IMR-90 (cell line): ENCODE measurements around the gene LZTFL1. TPM values are rescaled to one million over a fixed set of nuclear protein-coding genes. Genes with fewer than 3 reads are reported as not detected.
A peak's percentile ranks its signal among the peaks of the same experiment; 100 is the strongest.

ENCODE experiments used
- ATAC-seq: fragments of 200-7000 bp; cut with Tn5 transposase; 2 replicates; pipeline ENCODE4 v1.9.1; 2020; ENCODE audit warnings: low read depth, mild to moderate bottlenecking, moderate library complexity
- BruUV-seq: library from RNA; stranded (reverse); fragments of 400-500 nt; replicated peaks from 2 replicates; lab custom pipeline; 2021; lab: Mats Ljungman, UMichigan
- CTCF ChIA-PET: fragments of 300-600 bp; formaldehyde crosslinking; extraction: SDS; loops from one replicate; lab custom pipeline; 2021; ENCODE audit warnings: antibody characterized with exemption; lab: Yijun Ruan, JAX
- POLR2A ChIA-PET: fragments of 300-600 bp; sonication (Branson Sonifier 250); formaldehyde crosslinking; loops from one replicate; lab custom pipeline; 2022; ENCODE audit warnings: antibody characterized with exemption; ENCODE audit not compliant: unreplicated experiment; lab: Charles Lee
- DNase-seq: peaks from one replicate; pipeline ENCODE4 v3.0.0; 2013
- H2AFZ ChIP-seq: replicated peaks from 2 replicates; pipeline ENCODE3; 2013; ENCODE audit warnings: low read length, mild to moderate bottlenecking; ENCODE audit not compliant: poor library complexity
- H2AK5ac ChIP-seq: 2 replicates; pipeline ENCODE4 v1.6.1; 2013; ENCODE audit warnings: low read depth, low read length, inconsistent platforms
- H2AK9ac ChIP-seq: replicated peaks from 2 replicates; pipeline ENCODE3; 2013; ENCODE audit warnings: mild to moderate bottlenecking, low read depth, low read length, moderate library complexity; ENCODE audit not compliant: poor library complexity
- H2BK120ac ChIP-seq: 2 replicates; pipeline ENCODE4 v1.6.1; 2013; ENCODE audit warnings: low read depth, low read length, inconsistent platforms
- H2BK15ac ChIP-seq: 3 replicates; pipeline ENCODE4 v1.6.1; 2013; ENCODE audit warnings: low read depth, low read length, inconsistent platforms
- H2BK20ac ChIP-seq: 2 replicates; pipeline ENCODE4 v1.6.1; 2013; ENCODE audit warnings: low read depth, mild to moderate bottlenecking, inconsistent platforms, low read length, moderate library complexity
- H2BK5ac ChIP-seq: 2 replicates; pipeline ENCODE4 v1.6.1; 2013; ENCODE audit warnings: mild to moderate bottlenecking, low read depth, low read length, inconsistent platforms; ENCODE audit not compliant: poor library complexity, severe bottlenecking
- H3K14ac ChIP-seq: replicated peaks from 2 replicates; pipeline ENCODE4 v1.6.1; 2013; ENCODE audit warnings: low read depth, low read length, inconsistent platforms
- H3K18ac ChIP-seq: 2 replicates; pipeline ENCODE4 v1.6.1; 2013; ENCODE audit warnings: low read depth, low read length, control low read depth
- H3K23ac ChIP-seq: 2 replicates; pipeline ENCODE4 v1.6.1; 2013; ENCODE audit warnings: low read depth, low read length, inconsistent platforms
- H3K27ac ChIP-seq: 2 replicates; pipeline ENCODE4 v1.5.1; 2013; ENCODE audit warnings: mild to moderate bottlenecking, control low read depth, low read length; ENCODE audit not compliant: insufficient read depth
- H3K27me3 ChIP-seq: 2 replicates; pipeline ENCODE4 v1.6.1; 2013; ENCODE audit warnings: low read length; ENCODE audit not compliant: control insufficient read depth, insufficient read depth
- H3K36me3 ChIP-seq: 2 replicates; pipeline ENCODE4 v1.6.1; 2013; ENCODE audit warnings: low read length, mixed read lengths; ENCODE audit not compliant: control insufficient read depth, insufficient read depth
- H3K4ac ChIP-seq: 2 replicates; pipeline ENCODE4 v1.6.1; 2013; ENCODE audit warnings: low read depth, low read length, inconsistent platforms
- H3K4me1 ChIP-seq: 2 replicates; pipeline ENCODE4 v1.6.1; 2013; ENCODE audit warnings: low read length, mixed read lengths; ENCODE audit not compliant: control insufficient read depth, insufficient read depth
- H3K4me2 ChIP-seq: 2 replicates; pipeline ENCODE4 v1.6.1; 2013; ENCODE audit warnings: low read depth, mild to moderate bottlenecking, control low read depth, low read length, moderate library complexity
- H3K4me3 ChIP-seq: 2 replicates; pipeline ENCODE4 v1.5.1; 2013; ENCODE audit warnings: low read depth, mild to moderate bottlenecking, control low read depth, low read length, moderate library complexity; ENCODE audit not compliant: insufficient read depth
- H3K56ac ChIP-seq: 2 replicates; pipeline ENCODE4 v1.6.1; 2013; ENCODE audit warnings: low read length, inconsistent platforms; ENCODE audit not compliant: insufficient read depth; ENCODE audit errors: extremely low read depth
- H3K79me1 ChIP-seq, 2 experiments: 2 replicates each; pipeline ENCODE4 v1.6.1; 2013; ENCODE audit warnings: low read length in 2 of 2, inconsistent platforms in 1 of 2, low read depth in 1 of 2
- H3K9ac ChIP-seq: 2 replicates; pipeline ENCODE4 v1.6.1; 2013; ENCODE audit warnings: low read depth, low read length, control low read depth
- H3K9me1 ChIP-seq: 2 replicates; pipeline ENCODE4 v1.6.1; 2013; ENCODE audit warnings: low read length, inconsistent platforms; ENCODE audit not compliant: insufficient read depth
- H3K9me3 ChIP-seq: 2 replicates; pipeline ENCODE4 v1.6.1; 2013; ENCODE audit warnings: low read length; ENCODE audit not compliant: control insufficient read depth, insufficient read depth
- H4K20me1 ChIP-seq: 2 replicates; pipeline ENCODE4 v1.6.1; 2013; ENCODE audit warnings: low read length, inconsistent platforms; ENCODE audit not compliant: insufficient read depth
- H4K5ac ChIP-seq: 2 replicates; pipeline ENCODE4 v1.6.1; 2013; ENCODE audit warnings: mild to moderate bottlenecking, low read depth, low read length, control low read depth
- H4K8ac ChIP-seq, 2 experiments: 2 replicates each; pipeline ENCODE4 v1.6.1; 2013; ENCODE audit warnings: low read depth in 2 of 2, low read length in 2 of 2, control low read depth in 1 of 2, inconsistent platforms in 1 of 2
- H4K91ac ChIP-seq: 2 replicates; pipeline ENCODE4 v1.6.1; 2013; ENCODE audit warnings: low read depth, low read length, inconsistent platforms; ENCODE audit not compliant: insufficient read depth
- BHLHE40 ChIP-seq: fragments of 150-350 bp; IDR thresholded peaks from 2 replicates; pipeline ENCODE4 v1.6.1; 2016; ENCODE audit warnings: mild to moderate bottlenecking, low read depth, low read length
- CEBPB ChIP-seq: IDR thresholded peaks from 2 replicates; pipeline ENCODE4 v1.6.1; 2012; ENCODE audit warnings: low read depth, low read length, improper control_type of control experiment
- CHD1 ChIP-seq: IDR thresholded peaks from 2 replicates; pipeline ENCODE4 v1.6.1; 2012; ENCODE audit warnings: low read depth, low read length, improper control_type of control experiment
- CTCF ChIP-seq: conservative IDR thresholded peaks from 2 replicates; pipeline ENCODE4 v1.5.1; 2012; ENCODE audit warnings: mild to moderate bottlenecking, low read depth, low read length, improper control_type of control experiment
- ELK1 ChIP-seq: fragments of 150-350 bp; IDR thresholded peaks from 2 replicates; pipeline ENCODE4 v1.6.1; 2016; ENCODE audit warnings: low read depth, mild to moderate bottlenecking, low read length, moderate library complexity, borderline replicate concordance
- FOS ChIP-seq: fragments of 150-350 bp; IDR thresholded peaks from 2 replicates; pipeline ENCODE4 v1.6.1; 2016; ENCODE audit warnings: low read depth, low read length
- MAFK ChIP-seq: IDR thresholded peaks from 2 replicates; pipeline ENCODE4 v1.6.1; 2012; ENCODE audit warnings: low read depth, low read length, improper control_type of control experiment
- MAZ ChIP-seq: IDR thresholded peaks from 2 replicates; pipeline ENCODE4 v1.6.1; 2012; ENCODE audit warnings: low read depth, mild to moderate bottlenecking, low read length, improper control_type of control experiment, moderate library complexity, borderline replicate concordance
- MXI1 ChIP-seq: IDR thresholded peaks from 2 replicates; pipeline ENCODE4 v1.6.1; 2012; ENCODE audit warnings: low read depth, mild to moderate bottlenecking, low read length, moderate library complexity, borderline replicate concordance
- NFE2L2 ChIP-seq: fragments of 150-350 bp; IDR thresholded peaks from 2 replicates; pipeline ENCODE4 v1.6.1; 2016; ENCODE audit warnings: low read depth, mild to moderate bottlenecking, low read length
- POLR2A ChIP-seq: IDR thresholded peaks from 2 replicates; pipeline ENCODE4 v1.6.1; 2012; ENCODE audit warnings: mild to moderate bottlenecking, low read depth, low read length
- RAD21 ChIP-seq: IDR thresholded peaks from 2 replicates; pipeline ENCODE4 v1.6.1; 2012; ENCODE audit warnings: low read length, improper control_type of control experiment
- RCOR1 ChIP-seq: IDR thresholded peaks from 2 replicates; pipeline ENCODE4 v1.6.1; 2012; ENCODE audit warnings: mild to moderate bottlenecking, low read length, improper control_type of control experiment; ENCODE audit not compliant: insufficient replicate concordance
- RFX5 ChIP-seq: IDR thresholded peaks from 2 replicates; pipeline ENCODE4 v1.8.0; 2012; ENCODE audit warnings: low read depth, mild to moderate bottlenecking, low read length, moderate library complexity
- SMC3 ChIP-seq: fragments of 150-350 bp; IDR thresholded peaks from 2 replicates; pipeline ENCODE4 v1.6.1; 2016; ENCODE audit warnings: low read depth, mild to moderate bottlenecking, antibody characterized with exemption, low read length, moderate library complexity
- USF2 ChIP-seq: fragments of 150-350 bp; IDR thresholded peaks from 2 replicates; pipeline ENCODE4 v1.6.1; 2017; ENCODE audit warnings: mild to moderate bottlenecking, antibody characterized with exemption, low read length, low read depth
- WGBS, 2 experiments: methylation state at CpG; one replicate each; pipeline versions ENCODE4 v1.1.5 to v1.1.7; 2013; ENCODE audit warnings: missing lambda C conversion rate in 2 of 2; ENCODE audit not compliant: insufficient read length in 1 of 2; ENCODE audit errors: extremely low coverage in 2 of 2; 5-methylcytosine and 5-hydroxymethylcytosine counted together
- dilution Hi-C: fragments of 300-500 bp; cut with HindIII; formaldehyde crosslinking; loops from one replicate; pipeline ENCODE4 v1.14.3; 2018; ENCODE audit warnings: low sequenced_read_pairs; ENCODE audit not compliant: unreplicated experiment
- in situ Hi-C: fragments of 300-500 bp; cut with MboI; formaldehyde crosslinking; loops from 3 replicates; pipeline ENCODE4 v1.14.3; 2019; ENCODE audit warnings: low sequenced_read_pairs, inconsistent platforms, mixed read lengths
- intact Hi-C: fragments of 100-400 bp; cut with micrococcal nuclease; formaldehyde crosslinking; loops from 2 replicates; pipeline ENCODE4 v1.10.0; 2022
- polyA plus RNA-seq, 3 experiments: library from polyadenylated mRNA; depleted of rRNA; stranded (reverse); fragments of >200 nt; gene quantifications; 2 replicates each; pipeline ENCODE4 v1.2.3, GENCODE V29; 2012; ENCODE audit warnings: low replicate concordance in 1 of 3
- total RNA-seq: library from RNA; depleted of rRNA; stranded (reverse); fragments of >200 nt; gene quantifications from 2 replicates; pipeline ENCODE4 v1.2.3, GENCODE V29; 2012

LZTFL1 gene
- total and polyA plus RNA-seq, 2 of the 4 experiments (the other 2 are of a cell fraction): 10.3 to 10.4 TPM

GRCh38 chr3:45832699-45833098 is 9.2 kb downstream of the LZTFL1 start:
- Histone ChIP-seq H2BK20ac (no peak overlapping the region), H4K5ac (no peak overlapping the region), H4K8ac (no peak overlapping the region), H3K9me3 (no peaks in the 10 kb centered on the region), H3K4ac (no peak overlapping the region), H3K36me3 (peaks cover 18% of the 10 kb centered on the region), H3K4me1 (peaks cover 2% of the 10 kb centered on the region; the same call in 1 of the 2 replicates), H3K9ac (no peak overlapping the region), H4K20me1 (no peaks in the 10 kb centered on the region), H2BK15ac (no peak overlapping the region), H3K18ac (no peak overlapping the region), H3K79me1 (no peaks in the 10 kb centered on the region), H3K4me2 (no peak overlapping the region), H3K27me3 (no peaks in the 10 kb centered on the region), H2BK5ac (no peak overlapping the region), H3K14ac (no peak overlapping the region), H4K91ac (no peak overlapping the region), H3K9me1 (no peaks in the 10 kb centered on the region; the same call in 1 of the 2 replicates), H3K4me3 (no peak overlapping the region), H2AK9ac (no peak overlapping the region), H2AK5ac (no peak overlapping the region), H3K23ac (no peak overlapping the region), H3K27ac (no peak overlapping the region), H3K56ac (no peak overlapping the region), H2AFZ (no peak overlapping the region), H2BK120ac (no peak overlapping the region)
- no peak for ATAC-seq
- ChIA-PET POLR2A (no interaction called here), CTCF (interaction anchor here (0.7 to 1.0 kb wide), 2 partner anchors 26 to 61 kb away, joined by 3 to 4 read pairs; no protein-coding TSS in a partner anchor)
- BruUV-seq: no TSS peak
- in situ Hi-C loops (no loop called here), intact Hi-C loops (loop anchor here (2.0 kb wide), 1 partner anchor 72 kb away; no protein-coding TSS in a partner anchor), dilution Hi-C loops (no loop called here)
- peak; percentile 16 for DNase-seq
- TF ChIP-seq CHD1: no peak
- TF ChIP-seq MAZ: no peak
- peak; percentile 46 for TF ChIP-seq RAD21
- no peak for TF ChIP-seq CEBPB
- TF ChIP-seq FOS: no peak
- no peak for TF ChIP-seq BHLHE40
- TF ChIP-seq RFX5: no peak
- no peak for TF ChIP-seq RCOR1
- TF ChIP-seq NFE2L2: no peak
- no peak for TF ChIP-seq ELK1
- TF ChIP-seq SMC3: no peak
- no peak for TF ChIP-seq MAFK
- TF ChIP-seq CTCF: peak; percentile 40; the same call in 1 of the 2 replicates
- no peak for TF ChIP-seq MXI1
- no peak for TF ChIP-seq USF2
- TF ChIP-seq POLR2A: no peak
- no CpG with 5 or more reads among the region's 5 CpGs for WGBS, 2 experiments
